OCI-LY1 (cell line): Measurements from ENCODE around the gene ACAT1.
A peak's percentile ranks its signal among the peaks of the same experiment; 100 is the strongest.

Experiments used
- CTCF ChIP-seq: fragments of 200-600 bp; sonication (generic), shearing (Covaris generic); IDR thresholded peaks from 2 replicates; pipeline ENCODE4 v1.5.1; 2017; ENCODE audit warnings: mild to moderate bottlenecking, antibody characterized with exemption, low read length, moderate library complexity, mixed read lengths
- EZH2 ChIP-seq: fragments of 200-600 bp; sonication (generic), shearing (Covaris generic); IDR thresholded peaks from 2 replicates; pipeline ENCODE4 v1.8.0; 2017; ENCODE audit warnings: borderline replicate concordance, mixed run types, mild to moderate bottlenecking, antibody characterized with exemption, low read length, moderate library complexity, mixed read lengths

GRCh38 chr11:108160970-108161566 is 39.7 kb downstream of the ACAT1 start:
- TF ChIP-seq CTCF (0 out of 2 replicates have a peak, but pooled peaks have one; percentile 17), EZH2 (no peak)
